HCT116 (cell line): Measurements from ENCODE around the gene CPNE4. TPM values are rescaled to one million over a fixed set of nuclear protein-coding genes. Genes with fewer than 3 reads are reported as not detected.
"Not testable (repeated sequence)": the region's sequence is repeated elsewhere in the genome, so short reads cannot be mapped to it uniquely, and the experiment has no call there.

ENCODE experiments used
- ATAC-seq: fragments of 200-7000 bp; cut with Tn5 transposase; 2 replicates; pipeline ENCODE4 v1.9.1; 2020; ENCODE audit warnings: mild to moderate bottlenecking, moderate library complexity
- BruUV-seq: library from RNA; stranded (reverse); fragments of 400-500 nt; replicated peaks from 2 replicates; lab custom pipeline; 2021; lab: Mats Ljungman, UMichigan
- CTCF ChIA-PET: fragments of 300-600 bp; sonication (Branson Sonifier 250); formaldehyde crosslinking; loops from one replicate; lab custom pipeline; 2021; ENCODE audit warnings: antibody characterized with exemption; lab: Charles Lee
- POLR2A ChIA-PET: fragments of 300-600, 350-600 bp; sonication (Branson Sonifier 250); formaldehyde crosslinking; loops from one replicate; lab custom pipeline; 2021; ENCODE audit warnings: antibody characterized with exemption; lab: Charles Lee
- RAD21 ChIA-PET, 2 experiments: fragments of 300-600 bp; sonication (Branson Sonifier 250); formaldehyde crosslinking; loops; one replicate each; lab custom pipeline; 2023; ENCODE audit warnings: low total read pairs in 2 of 2; ENCODE audit not compliant: uncharacterized antibody in 2 of 2, unreplicated experiment in 2 of 2, low non-redundant PET in 1 of 2; lab: Charles Lee
- DNase-seq: peaks from one replicate; pipeline ENCODE4 v3.0.0-alpha.2; 2010; ENCODE audit warnings: low read depth, low spot score
- H2AFZ ChIP-seq: fragments of 200-600 bp; shearing (Covaris generic), sonication (generic); 2 replicates; pipeline ENCODE4 v1.6.1; 2017; ENCODE audit warnings: low read depth, mixed run types, mixed read lengths, antibody characterized with exemption, low read length; ENCODE audit not compliant: poor library complexity, severe bottlenecking
- H3K27ac ChIP-seq: 2 replicates; pipeline ENCODE4 v1.5.1; 2012; ENCODE audit warnings: low read depth, low read length
- H3K27me3 ChIP-seq: fragments of 200-600 bp; sonication (generic); 2 replicates; pipeline ENCODE4 v1.6.1; 2016; ENCODE audit warnings: mixed run types, low read length, mixed read lengths; ENCODE audit not compliant: insufficient read depth
- H3K36me3 ChIP-seq, 2 experiments: fragments of 200-500 bp in 1 of 2; fragments of 200-600 bp in 1 of 2; sonication (Bioruptor generic) in 1 of 2; sonication (generic) in 1 of 2; 2 replicates each; pipeline versions ENCODE4 v1.5.1 to v1.6.1; 2014 to 2016; ENCODE audit warnings: low read length in 2 of 2, inconsistent platforms in 1 of 2, mixed read lengths in 1 of 2, mixed run types in 1 of 2; ENCODE audit not compliant: insufficient read depth in 2 of 2, control insufficient read depth in 1 of 2
- H3K4me1 ChIP-seq, 2 experiments: fragments of 200-600 bp in 1 of 2; sonication (generic) in 1 of 2; 2 replicates each; pipeline versions ENCODE4 v1.5.1 to v1.6.1; 2012 to 2017; ENCODE audit warnings: low read length in 2 of 2, inconsistent platforms in 1 of 2, mild to moderate bottlenecking in 1 of 2, mixed read lengths in 1 of 2, mixed run types in 1 of 2, moderate library complexity in 1 of 2; ENCODE audit not compliant: insufficient read depth in 2 of 2, control insufficient read depth in 1 of 2
- H3K4me2 ChIP-seq: fragments of 200-600 bp; sonication (generic); 2 replicates; pipeline ENCODE4 v1.6.1; 2017; ENCODE audit warnings: mixed run types, low read length, mixed read lengths
- H3K4me3 ChIP-seq, 2 experiments: fragments of 200-600 bp in 1 of 2; sonication (generic) in 1 of 2; replicated peaks in 1 of 2; 2 replicates each; pipeline ENCODE4 v1.5.1; 2011 to 2016; ENCODE audit warnings: low read length in 2 of 2, control low read depth in 1 of 2, low read depth in 1 of 2, mild to moderate bottlenecking in 1 of 2, mixed read lengths in 1 of 2, mixed run types in 1 of 2
- H3K79me2 ChIP-seq: fragments of 200-600 bp; sonication (generic); 2 replicates; pipeline ENCODE4 v1.6.1; 2017; ENCODE audit warnings: mild to moderate bottlenecking, mixed run types, low read length, moderate library complexity, mixed read lengths; ENCODE audit not compliant: insufficient read depth
- H3K9ac ChIP-seq: fragments of 200-600 bp; sonication (generic); 2 replicates; pipeline ENCODE4 v1.6.1; 2016; ENCODE audit warnings: low read length, mixed read lengths
- H3K9me2 ChIP-seq: fragments of 200-600 bp; sonication (generic), shearing (Covaris generic); 2 replicates; pipeline ENCODE4 v1.6.1; 2017; ENCODE audit warnings: mixed run types, mild to moderate bottlenecking, moderate library complexity; ENCODE audit not compliant: insufficient read depth
- H3K9me3 ChIP-seq, 2 experiments: fragments of 200-500 bp in 1 of 2; fragments of 200-600 bp in 1 of 2; sonication (Bioruptor generic) in 1 of 2; sonication (generic) in 1 of 2; 2 replicates each; pipeline ENCODE4 v1.6.1; 2014 to 2017; ENCODE audit warnings: low read length in 2 of 2, mixed read lengths in 2 of 2, inconsistent platforms in 1 of 2, low read depth in 1 of 2, mild to moderate bottlenecking in 1 of 2, mixed run types in 1 of 2, moderate library complexity in 1 of 2; ENCODE audit not compliant: control insufficient read depth in 1 of 2, insufficient read depth in 1 of 2
- H4K20me1 ChIP-seq: fragments of 200-600 bp; sonication (generic), shearing (Covaris generic); 2 replicates; pipeline ENCODE4 v1.6.1; 2017; ENCODE audit warnings: mixed run types, mild to moderate bottlenecking, moderate library complexity; ENCODE audit not compliant: insufficient read depth
- ATF3 ChIP-seq: IDR thresholded peaks from 2 replicates; pipeline ENCODE4 v1.6.1; 2012
- CEBPB ChIP-seq: IDR thresholded peaks from 2 replicates; pipeline ENCODE4 v1.6.1; 2012; ENCODE audit warnings: low read depth
- CTCF ChIP-seq, 3 experiments: fragments of 200-600 bp in 1 of 3; sonication (generic) in 1 of 3; IDR thresholded peaks in 2 of 3; conservative IDR thresholded peaks in 1 of 3; 2 replicates each; pipeline ENCODE4 v1.5.1; 2012 to 2017; ENCODE audit warnings: low read depth in 2 of 3, low read length in 2 of 3, antibody characterized with exemption in 1 of 3, borderline replicate concordance in 1 of 3, control low read depth in 1 of 3, mild to moderate bottlenecking in 1 of 3, mixed read lengths in 1 of 3, mixed run types in 1 of 3, moderate library complexity in 1 of 3; ENCODE audit not compliant: insufficient read depth in 1 of 3
- EGR1 ChIP-seq: IDR thresholded peaks from 2 replicates; pipeline ENCODE4 v1.6.1; 2012; ENCODE audit warnings: low read depth
- ELF1 ChIP-seq: IDR thresholded peaks from 2 replicates; pipeline ENCODE4 v1.6.1; 2012; ENCODE audit warnings: low read depth, borderline replicate concordance
- FOSL1 ChIP-seq: IDR thresholded peaks from 2 replicates; pipeline ENCODE4 v1.6.1; 2012; ENCODE audit warnings: low read depth
- MAX ChIP-seq: IDR thresholded peaks from 2 replicates; pipeline ENCODE4 v1.6.1; 2012
- POLR2A ChIP-seq: IDR thresholded peaks from 2 replicates; pipeline ENCODE4 v1.7.0; 2011; ENCODE audit warnings: borderline replicate concordance; ENCODE audit not compliant: insufficient read depth, insufficient read length; ENCODE audit errors: extremely low read depth
- POLR2AphosphoS5 ChIP-seq: IDR thresholded peaks from 2 replicates; pipeline ENCODE4 v1.6.1; 2011; ENCODE audit warnings: mild to moderate bottlenecking, low read depth, low read length, moderate library complexity
- RAD21 ChIP-seq: IDR thresholded peaks from 2 replicates; pipeline ENCODE4 v1.6.1; 2012; ENCODE audit warnings: low read depth, mild to moderate bottlenecking
- SP1 ChIP-seq: IDR thresholded peaks from 2 replicates; pipeline ENCODE4 v1.6.1; 2012; ENCODE audit warnings: low read depth
- TCF7L2 ChIP-seq: IDR thresholded peaks from 2 replicates; pipeline ENCODE4 v1.7.0; 2011; ENCODE audit warnings: borderline replicate concordance, inconsistent platforms; ENCODE audit not compliant: insufficient read depth, insufficient read length; ENCODE audit errors: extremely low read depth
- YY1 ChIP-seq: IDR thresholded peaks from 2 replicates; pipeline ENCODE4 v1.6.1; 2011; ENCODE audit warnings: low read length, low read depth, moderate library complexity, mild to moderate bottlenecking; ENCODE audit not compliant: insufficient replicate concordance; ENCODE audit errors: extremely low read depth
- ZBTB33 ChIP-seq: IDR thresholded peaks from 2 replicates; pipeline ENCODE4 v1.6.1; 2011; ENCODE audit warnings: mild to moderate bottlenecking, low read length, moderate library complexity; ENCODE audit not compliant: insufficient replicate concordance; ENCODE audit errors: extremely low read depth
- ZFX ChIP-seq: fragments of 450-650 bp; IDR thresholded peaks from 2 replicates; pipeline ENCODE4 v1.6.1; 2017
- ZNF274 ChIP-seq: fragments of 200-500 bp; sonication (Bioruptor generic); IDR thresholded peaks from 2 replicates; pipeline ENCODE4 v1.6.1; 2014; ENCODE audit warnings: mild to moderate bottlenecking, low read depth, low read length, inconsistent platforms
- intact Hi-C: fragments of 100-400 bp; cut with micrococcal nuclease; formaldehyde crosslinking; loops from 2 replicates; pipeline ENCODE4 v1.10.0; 2022
- total RNA-seq: library from RNA; stranded (reverse); gene quantifications from one replicate; pipeline ENCODE4 v1.2.1, GENCODE V29; 2021; ENCODE audit not compliant: unreplicated experiment

Gene CPNE4
- total RNA-seq, 1 experiment from 2014 or later, result not detected

GRCh38 chr3:132047209-132047608 lies 12.4 kb upstream of the CPNE4 start:
- intact Hi-C loops, result no loop called here
- H3K79me2 ChIP-seq, result no peaks in the 10 kb centered on the region
- CTCF ChIA-PET, result no interaction called here
- POLR2A ChIA-PET, result no interaction called here
- no peak overlapping the region for H3K27ac ChIP-seq
- no peak overlapping the region for H3K4me3 ChIP-seq
- no peaks in the 10 kb centered on the region for H3K36me3 ChIP-seq
- BruUV-seq, result no TSS peak
- H3K27me3 ChIP-seq, result no peaks in the 10 kb centered on the region
- RAD21 ChIA-PET, result no interaction called here
- H2AFZ ChIP-seq, result no peak overlapping the region
- no peaks in the 10 kb centered on the region for H3K9me2 ChIP-seq
- H3K4me1 ChIP-seq, result no peaks in the 10 kb centered on the region
- H4K20me1 ChIP-seq, result no peaks in the 10 kb centered on the region
- DNase-seq (no peak), ATAC-seq (no peak)
- H3K4me2 ChIP-seq, result no peak overlapping the region
- H3K9me3 ChIP-seq, result no peaks in the 10 kb centered on the region
- H3K9ac ChIP-seq, result no peak overlapping the region
- no peak for TF ChIP-seq POLR2AphosphoS5
- no peak for TF ChIP-seq POLR2A
- no peak for TF ChIP-seq FOSL1
- no peak for TF ChIP-seq CTCF (IDR thresholded peaks at IDR 0.05 in 2 of 3, conservative IDR thresholded peaks at IDR 0.05 in 1 of 3; ENCODE audit: borderline replicate concordance in 1 of 3, insufficient read depth in 1 of 3, low read depth in 2 of 3, low read length in 2 of 3)
- no peak for TF ChIP-seq TCF7L2
- no peak for TF ChIP-seq EGR1
- TF ChIP-seq ELF1, result no peak
- no peak for TF ChIP-seq CEBPB
- no peak for TF ChIP-seq RAD21
- no peak for TF ChIP-seq YY1
- TF ChIP-seq ATF3, result no peak
- no peak for TF ChIP-seq ZFX
- TF ChIP-seq SP1, result no peak
- no peak for TF ChIP-seq ZNF274
- no peak for TF ChIP-seq MAX
- no peak for TF ChIP-seq ZBTB33

- H4K20me1 ChIP-seq, H3K4me3 ChIP-seq, H2AFZ ChIP-seq, CTCF ChIA-PET, H3K27ac ChIP-seq, H3K9me2 ChIP-seq, BruUV-seq, H3K4me1 ChIP-seq, H3K9me3 ChIP-seq, H3K79me2 ChIP-seq, intact Hi-C loops, POLR2A ChIA-PET, H3K9ac ChIP-seq, H3K27me3 ChIP-seq, H3K4me2 ChIP-seq, DNase-seq, ATAC-seq, RAD21 ChIA-PET, H3K36me3 ChIP-seq: not testable (repeated sequence)
These were observed 10.1 kb upstream of the CPNE4 start for GRCh38 chr3:132044874-132045273.
